GM18502 (cell line): Measurements from ENCODE around the gene COX7B.
"Not testable (repeated sequence)": the region's sequence is repeated elsewhere in the genome, so short reads cannot be mapped to it uniquely, and the experiment has no call there.

ENCODE experiments used
- ATAC-seq: cut with Tn5 transposase; IDR thresholded peaks from one replicate; pipeline ENCODE4 v1.9.1; 2021; ENCODE audit warnings: mild to moderate bottlenecking; ENCODE audit not compliant: unreplicated experiment, poor library complexity

Gene COX7B

GRCh38 chrX:77899081-77899828 is at the start of gene COX7B:
Gene COX7B, plus strand, starts transcription at chrX:77899468. Its CDS starts 86 bp downstream, at chrX:77899554.
- ATAC-seq: peak; percentile 66

GRCh38 chrX:77875372-77875771 is 23.9 kb upstream of the COX7B start:
- no peak for ATAC-seq

GRCh38 chrX:77881418-77881817 is 17.9 kb upstream of the COX7B start:
- not testable (repeated sequence) for ATAC-seq

GRCh38 chrX:77892887-77893286 is 6.4 kb upstream of the COX7B start:
- ATAC-seq: no peak

- no peak for ATAC-seq
These were observed 5.6 kb upstream of the COX7B start for GRCh38 chrX:77893713-77894112.

- ATAC-seq: peak; percentile 90
These were observed 4.1 kb upstream of the COX7B start, which contains the start of gene MAGT1 for GRCh38 chrX:77894921-77895886. Gene MAGT1, minus strand, starts transcription at chrX:77895435. Its CDS starts 25 bp downstream, at chrX:77895410.

- no peak for ATAC-seq
These were observed 1.4 kb downstream of the COX7B start for GRCh38 chrX:77900688-77901087.

GRCh38 chrX:77901506-77901905 is 2.2 kb downstream of the COX7B start:
- ATAC-seq: no peak

- ATAC-seq: peak; percentile 92
These were observed 11.0 kb downstream of the COX7B start, which contains the start of gene ATP7A for GRCh38 chrX:77910108-77910840. Gene ATP7A, plus strand, starts transcription at chrX:77910693. Its CDS starts 60,949 bp downstream, at chrX:77971642.

GRCh38 chrX:77917294-77917933 is 18.1 kb downstream of the COX7B start:
- ATAC-seq: no peak

GRCh38 chrX:77918568-77918967 is 19.3 kb downstream of the COX7B start:
- ATAC-seq: no peak

GRCh38 chrX:77919370-77919769 is 20.1 kb downstream of the COX7B start:
- ATAC-seq: not testable (repeated sequence)

GRCh38 chrX:77922787-77923186 is 23.5 kb downstream of the COX7B start:
- no peak for ATAC-seq

GRCh38 chrX:77924320-77924859 is 25.1 kb downstream of the COX7B start:
- no peak for ATAC-seq

GRCh38 chrX:77925764-77926163 is 26.5 kb downstream of the COX7B start:
- peak; percentile 62 for ATAC-seq

- no peak for ATAC-seq
These were observed 31.3 kb downstream of the COX7B start for GRCh38 chrX:77930581-77930980.

- ATAC-seq: no peak
These were observed 36.6 kb downstream of the COX7B start for GRCh38 chrX:77935886-77936285.

GRCh38 chrX:77936299-77936698 is 37.0 kb downstream of the COX7B start:
- no peak for ATAC-seq

- no peak for ATAC-seq
These were observed 38.0 kb downstream of the COX7B start for GRCh38 chrX:77937291-77937690.
